Caco-2 (cell line): Measurements from ENCODE around the gene PIP4P1. TPM values are rescaled to one million over a fixed set of nuclear protein-coding genes. Genes with fewer than 3 reads are reported as not detected.

ENCODE experiments used
- BruUV-seq: library from RNA; stranded (reverse); fragments of 400-500 nt; replicated peaks from 2 replicates; lab custom pipeline; 2021; lab: Mats Ljungman, UMichigan
- CTCF ChIA-PET: fragments of 300-600 bp; sonication (Branson Sonifier 250); formaldehyde crosslinking; loops from one replicate; lab custom pipeline; 2022; ENCODE audit warnings: antibody characterized with exemption; lab: Charles Lee
- POLR2A ChIA-PET: fragments of 300-600 bp; sonication (Branson Sonifier 250); formaldehyde crosslinking; loops from one replicate; lab custom pipeline; 2022; ENCODE audit warnings: antibody characterized with exemption; lab: Charles Lee
- DNase-seq, 2 experiments: peaks; one replicate each; pipeline versions ENCODE4 v3.0.0 to v3.0.0-alpha.2; 2020 to 2022
- H3K27me3 ChIP-seq: replicated peaks from 2 replicates; pipeline ENCODE4 v1.6.0; 2011; ENCODE audit warnings: low read length; ENCODE audit not compliant: control insufficient read depth, insufficient read depth
- H3K36me3 ChIP-seq: 2 replicates; pipeline ENCODE4 v1.5.1; 2011; ENCODE audit warnings: low read length; ENCODE audit not compliant: control insufficient read depth, insufficient read depth
- H3K4me1 ChIP-seq: fragments of 250-450 bp; sonication (Bioruptor Pico); 2 replicates; pipeline ENCODE4 v1.5.1; 2020; ENCODE audit warnings: mild to moderate bottlenecking
- H3K4me3 ChIP-seq: 2 replicates; pipeline ENCODE4 v1.5.1; 2011; ENCODE audit warnings: low read depth, mild to moderate bottlenecking, control low read depth, low read length
- H3K9me3 ChIP-seq: fragments of 250-450 bp; sonication (Bioruptor Pico); 2 replicates; pipeline ENCODE4 v1.5.1; 2020; ENCODE audit warnings: mild to moderate bottlenecking, moderate library complexity
- H3K27ac Mint-ChIP-seq: one replicate; pipeline ENCODE4 v1.8.0; 2022; ENCODE audit warnings: mixed read lengths; ENCODE audit not compliant: unreplicated experiment
- H3K27me3 Mint-ChIP-seq: one replicate; pipeline ENCODE4 v1.8.0; 2022; ENCODE audit warnings: mixed read lengths; ENCODE audit not compliant: insufficient read depth, unreplicated experiment
- H3K36me3 Mint-ChIP-seq: one replicate; pipeline ENCODE4 v1.8.0; 2022; ENCODE audit warnings: mild to moderate bottlenecking, mixed read lengths; ENCODE audit not compliant: insufficient read depth, unreplicated experiment
- H3K4me1 Mint-ChIP-seq: one replicate; pipeline ENCODE4 v1.8.0; 2022; ENCODE audit warnings: low read depth, mixed read lengths; ENCODE audit not compliant: unreplicated experiment
- H3K4me3 Mint-ChIP-seq: one replicate; pipeline ENCODE4 v1.8.0; 2022; ENCODE audit warnings: mild to moderate bottlenecking, moderate library complexity, mixed read lengths; ENCODE audit not compliant: unreplicated experiment
- H3K9me3 Mint-ChIP-seq: one replicate; pipeline ENCODE4 v1.8.0; 2022; ENCODE audit warnings: mixed read lengths; ENCODE audit not compliant: unreplicated experiment
- CTCF ChIP-seq, 2 experiments: fragments of 200-600 bp in 1 of 2; IDR thresholded peaks; 1 replicate in 1 of 2; 2 replicates in 1 of 2; pipeline versions ENCODE4 v1.5.1 to v1.8.0; 2011 to 2022; ENCODE audit warnings: antibody characterized with exemption in 1 of 2, control low read depth in 1 of 2, inconsistent platforms in 1 of 2, low read depth in 1 of 2, low read length in 1 of 2, mild to moderate bottlenecking in 1 of 2, moderate library complexity in 1 of 2; ENCODE audit not compliant: insufficient read depth in 1 of 2, severe bottlenecking in 1 of 2, unreplicated experiment in 1 of 2
- intact Hi-C: fragments of 100-400 bp; cut with micrococcal nuclease; formaldehyde crosslinking; loops from one replicate; pipeline ENCODE4 v1.10.0; 2022; ENCODE audit not compliant: unreplicated experiment
- total RNA-seq: library from RNA; stranded (reverse); gene quantifications from 2 replicates; pipeline ENCODE4 v1.2.3, GENCODE V29; 2022

The PIP4P1 gene
- total RNA-seq, 1 experiment from 2014 or later: 46.2 TPM

- Histone ChIP-seq H3K27me3 (no peaks in the 10 kb centered on the region), H3K9me3 (no peaks in the 10 kb centered on the region), H3K4me3 (no peak overlapping the region), H3K4me1 (peaks cover 41% of the 10 kb centered on the region), H3K36me3 (no peaks in the 10 kb centered on the region)
- no TSS peak for BruUV-seq
- Mint-ChIP-seq H3K27me3 (no peaks in the 10 kb centered on the region), H3K36me3 (no peaks in the 10 kb centered on the region), H3K27ac (no peak overlapping the region), H3K4me1 (peaks cover 39% of the 10 kb centered on the region), H3K9me3 (no peaks in the 10 kb centered on the region), H3K4me3 (no peak overlapping the region)
- POLR2A ChIA-PET: no interaction called here
- no peak for TF ChIP-seq CTCF (IDR thresholded peaks at IDR 0.05; ENCODE audit: insufficient read depth in 1 of 2, low read depth in 1 of 2, low read length in 1 of 2, severe bottlenecking in 1 of 2, unreplicated experiment in 1 of 2)
- intact Hi-C loops: no loop called here
- CTCF ChIA-PET: no interaction called here
- DNase-seq: no peak
Observed at GRCh38 chr14:20422886-20423285, 38.3 kb downstream of the PIP4P1 start.

DNA sequence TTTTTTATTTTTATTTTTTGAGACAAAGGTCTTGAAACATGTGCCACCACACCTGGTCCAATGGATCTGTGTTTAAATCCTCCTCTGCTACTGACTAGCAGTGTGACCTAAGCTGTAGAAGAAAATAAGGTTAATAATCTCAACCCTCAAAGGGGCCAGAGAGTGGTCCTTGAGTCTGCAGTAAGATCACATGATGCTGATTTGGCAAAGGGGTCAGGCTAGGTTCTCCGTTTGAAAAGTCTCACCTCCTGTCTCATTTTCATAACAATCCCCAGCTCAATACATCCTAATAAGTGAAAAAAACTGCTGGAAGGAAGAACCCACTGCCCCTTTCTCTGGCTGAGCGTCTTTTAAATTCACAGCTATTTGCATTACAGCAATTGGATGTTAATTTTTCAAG, 40.0 kb downstream of the PIP4P1 start:
- Histone ChIP-seq H3K27me3 (no peaks in the 10 kb centered on the region), H3K36me3 (no peaks in the 10 kb centered on the region), H3K9me3 (no peaks in the 10 kb centered on the region), H3K4me3 (no peak overlapping the region), H3K4me1 (peaks cover 52% of the 10 kb centered on the region)
- Mint-ChIP-seq H3K36me3 (no peaks in the 10 kb centered on the region), H3K27ac (no peak overlapping the region), H3K9me3 (no peaks in the 10 kb centered on the region), H3K27me3 (no peaks in the 10 kb centered on the region), H3K4me1 (peaks cover 33% of the 10 kb centered on the region), H3K4me3 (no peak overlapping the region)
- no peak for TF ChIP-seq CTCF (IDR thresholded peaks at IDR 0.05; ENCODE audit: insufficient read depth in 1 of 2, low read depth in 1 of 2, low read length in 1 of 2, severe bottlenecking in 1 of 2, unreplicated experiment in 1 of 2)
- no TSS peak for BruUV-seq
- no peak for DNase-seq
- intact Hi-C loops: no loop called here
- ChIA-PET CTCF (interaction anchor here (0.6 kb wide), 1 partner anchor 91 kb away, joined by 4 read pairs; no protein-coding TSS in a partner anchor), POLR2A (interaction anchor here (1.1 kb wide), 1 partner anchor 34 kb away, joined by 4 read pairs; no protein-coding TSS in a partner anchor)

- Mint-ChIP-seq H3K27ac (peak overlapping the region; percentile 85), H3K4me1 (peaks cover 27% of the 10 kb centered on the region), H3K36me3 (no peaks in the 10 kb centered on the region), H3K4me3 (peak overlapping the region; percentile 42), H3K27me3 (no peaks in the 10 kb centered on the region), H3K9me3 (no peaks in the 10 kb centered on the region)
- POLR2A ChIA-PET: no interaction called here
- CTCF ChIA-PET: no interaction called here
- BruUV-seq: no TSS peak
- Histone ChIP-seq H3K27me3 (no peaks in the 10 kb centered on the region), H3K4me3 (no peak overlapping the region), H3K36me3 (no peaks in the 10 kb centered on the region), H3K9me3 (no peaks in the 10 kb centered on the region), H3K4me1 (peaks cover 44% of the 10 kb centered on the region)
- intact Hi-C loops: loop anchor here (2.0 to 10.0 kb wide), 3 partner anchors 13 to 263 kb away; partner anchors contain the start of gene RNASE4
- TF ChIP-seq CTCF (IDR thresholded peaks at IDR 0.05; ENCODE audit: insufficient read depth in 1 of 2, low read depth in 1 of 2, low read length in 1 of 2, severe bottlenecking in 1 of 2, unreplicated experiment in 1 of 2): no peak
- no peak for DNase-seq
Observed at GRCh38 chr14:20419419-20419818, 41.8 kb downstream of the PIP4P1 start.
